Testis (tissue), 3 donors: ENCODE measurements around the gene STK33. TPM values are rescaled to one million over a fixed set of nuclear protein-coding genes. Genes with fewer than 3 reads are reported as not detected.

Experiments
- DNase-seq: peaks from one replicate; pipeline ENCODE4 v3.0.0-alpha.2; 2019
- H3K27ac ChIP-seq, 2 donors: fragments of 200-600 bp; sonication (generic); one replicate each; pipeline ENCODE4 v1.5.1; 2019
- H3K27me3 ChIP-seq: fragments of 200-600 bp; sonication (generic); one replicate; pipeline ENCODE4 v1.5.1; 2019
- H3K36me3 ChIP-seq: fragments of 200-600 bp; sonication (generic); one replicate; pipeline ENCODE4 v1.5.1; 2017; ENCODE audit warnings: low read depth; ENCODE audit errors: missing control alignments
- H3K4me1 ChIP-seq: fragments of 200-600 bp; sonication (generic); one replicate; pipeline ENCODE4 v1.5.1; 2019
- H3K4me3 ChIP-seq, 2 donors: fragments of 200-600 bp; sonication (generic); one replicate each; pipeline ENCODE4 v1.5.1; 2017 to 2019
- H3K9me3 ChIP-seq: fragments of 200-600 bp; sonication (generic); one replicate; pipeline ENCODE4 v1.5.1; 2017
- POLR2A ChIP-seq: fragments of 450-650 bp; IDR thresholded peaks from one replicate; pipeline ENCODE4 v1.6.1; 2017; ENCODE audit warnings: antibody characterized with exemption, mild to moderate bottlenecking, moderate library complexity
- WGBS, 2 donors: methylation state at CpG; one replicate each; pipeline ENCODE4 v1.1.5; 2018; 5-methylcytosine and 5-hydroxymethylcytosine counted together
- intact Hi-C: fragments of 100-400 bp; cut with DNase I; formaldehyde crosslinking; loops from one replicate; pipeline ENCODE4 v1.15.1; 2023; ENCODE audit warnings: low total_unique reads
- polyA plus RNA-seq: library from polyadenylated mRNA; stranded (reverse); fragments of 350-450 nt; fragmentation: Illumina TruSeq; extraction: RNeasy Lipid Tissue Mini Kit (QIAGEN cat#74804); gene quantifications from one replicate; pipeline ENCODE4 v1.2.3, GENCODE V29; 2014; ENCODE audit warnings: low read depth, low replicate concordance; ENCODE audit not compliant: insufficient read depth
- total RNA-seq, 2 donors: library from RNA; depleted of rRNA; stranded (reverse); fragments of >200 nt; gene quantifications; one replicate each; pipeline ENCODE4 v1.2.3, GENCODE V29; 2016
- TF ChIP-seq, protein P1 (sequence below), 3 experiments: fragments of 450-650 bp in 2 of 3; fragments of 200-600 bp in 1 of 3; sonication (generic) in 1 of 3; IDR thresholded peaks; one replicate each; pipeline ENCODE4 v1.5.1; 2016 to 2019; ENCODE audit warnings: antibody characterized with exemption in 3 of 3, mild to moderate bottlenecking in 2 of 3, moderate library complexity in 1 of 3

Gene STK33
- total and polyA plus RNA-seq, 3 donors from 2014 or later: 36.6 to 101 (median 49.9) TPM

DNA sequence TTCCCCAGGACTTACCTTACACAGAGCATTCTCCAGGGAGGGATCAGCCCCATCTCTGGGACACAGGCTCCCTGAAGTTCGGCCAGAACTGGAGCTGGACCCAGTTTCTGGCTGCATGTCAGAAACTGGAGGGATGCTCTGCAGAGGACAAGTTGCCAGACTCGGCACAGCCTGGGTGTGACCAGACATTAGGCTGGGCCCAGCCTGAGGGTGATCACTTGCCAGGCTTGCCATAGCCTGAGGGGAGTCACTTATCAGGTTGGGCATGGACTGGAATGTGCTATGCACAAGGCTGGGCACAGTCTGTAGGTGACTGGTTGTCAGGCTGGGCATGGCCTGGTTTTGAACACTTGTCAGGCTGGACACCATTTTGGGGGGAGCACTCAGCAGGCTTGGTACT lies 30.7 kb upstream of the STK33 start:
- H3K36me3 ChIP-seq: no peaks in the 10 kb centered on the region
- H3K4me3 ChIP-seq: no peak overlapping the region
- WGBS, 2 donors: 75 to 76% methylated on average over 1 to 2 of the region's 2 CpGs
- H3K27me3 ChIP-seq: no peaks in the 10 kb centered on the region
- no peaks in the 10 kb centered on the region for H3K9me3 ChIP-seq
- TF ChIP-seq, protein P1, sequence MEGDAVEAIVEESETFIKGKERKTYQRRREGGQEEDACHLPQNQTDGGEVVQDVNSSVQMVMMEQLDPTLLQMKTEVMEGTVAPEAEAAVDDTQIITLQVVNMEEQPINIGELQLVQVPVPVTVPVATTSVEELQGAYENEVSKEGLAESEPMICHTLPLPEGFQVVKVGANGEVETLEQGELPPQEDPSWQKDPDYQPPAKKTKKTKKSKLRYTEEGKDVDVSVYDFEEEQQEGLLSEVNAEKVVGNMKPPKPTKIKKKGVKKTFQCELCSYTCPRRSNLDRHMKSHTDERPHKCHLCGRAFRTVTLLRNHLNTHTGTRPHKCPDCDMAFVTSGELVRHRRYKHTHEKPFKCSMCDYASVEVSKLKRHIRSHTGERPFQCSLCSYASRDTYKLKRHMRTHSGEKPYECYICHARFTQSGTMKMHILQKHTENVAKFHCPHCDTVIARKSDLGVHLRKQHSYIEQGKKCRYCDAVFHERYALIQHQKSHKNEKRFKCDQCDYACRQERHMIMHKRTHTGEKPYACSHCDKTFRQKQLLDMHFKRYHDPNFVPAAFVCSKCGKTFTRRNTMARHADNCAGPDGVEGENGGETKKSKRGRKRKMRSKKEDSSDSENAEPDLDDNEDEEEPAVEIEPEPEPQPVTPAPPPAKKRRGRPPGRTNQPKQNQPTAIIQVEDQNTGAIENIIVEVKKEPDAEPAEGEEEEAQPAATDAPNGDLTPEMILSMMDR (IDR thresholded peaks at IDR 0.05): no peak
- TF ChIP-seq POLR2A: no peak
- no peaks in the 10 kb centered on the region for H3K4me1 ChIP-seq
- intact Hi-C loops: no loop called here
- DNase-seq: no peak
- H3K27ac ChIP-seq: no peak overlapping the region

DNA sequence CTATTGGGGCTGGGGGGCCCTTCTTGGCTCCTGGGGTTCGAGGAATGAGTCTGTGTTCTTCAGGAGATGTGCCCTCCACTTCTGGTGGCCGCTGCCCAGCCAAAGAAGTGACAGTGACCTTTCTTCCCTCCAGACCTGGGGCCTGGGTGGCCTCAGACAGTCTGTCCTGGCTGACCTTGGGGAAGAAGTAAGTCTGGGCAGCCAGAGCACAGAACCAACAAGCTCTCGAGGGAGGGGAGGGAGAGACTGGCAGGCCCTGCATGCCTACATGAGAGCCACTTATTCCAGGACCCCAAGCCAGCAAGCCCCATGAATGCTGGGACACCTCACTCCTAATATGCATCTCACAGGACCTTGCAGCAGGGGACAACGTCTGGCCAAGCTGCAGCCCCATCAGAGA lies 27.1 kb upstream of the STK33 start:
- H3K27ac ChIP-seq: no peak overlapping the region
- H3K9me3 ChIP-seq: no peaks in the 10 kb centered on the region
- H3K4me1 ChIP-seq: no peaks in the 10 kb centered on the region
- TF ChIP-seq POLR2A: no peak
- TF ChIP-seq, protein P1 (IDR thresholded peaks at IDR 0.05): no peak
- no peaks in the 10 kb centered on the region for H3K27me3 ChIP-seq
- WGBS, 2 donors: 50 to 71% methylated on average over 1 to 4 of the region's 4 CpGs
- no peaks in the 10 kb centered on the region for H3K36me3 ChIP-seq
- intact Hi-C loops: no loop called here
- no peak for DNase-seq
- no peak overlapping the region for H3K4me3 ChIP-seq

DNA sequence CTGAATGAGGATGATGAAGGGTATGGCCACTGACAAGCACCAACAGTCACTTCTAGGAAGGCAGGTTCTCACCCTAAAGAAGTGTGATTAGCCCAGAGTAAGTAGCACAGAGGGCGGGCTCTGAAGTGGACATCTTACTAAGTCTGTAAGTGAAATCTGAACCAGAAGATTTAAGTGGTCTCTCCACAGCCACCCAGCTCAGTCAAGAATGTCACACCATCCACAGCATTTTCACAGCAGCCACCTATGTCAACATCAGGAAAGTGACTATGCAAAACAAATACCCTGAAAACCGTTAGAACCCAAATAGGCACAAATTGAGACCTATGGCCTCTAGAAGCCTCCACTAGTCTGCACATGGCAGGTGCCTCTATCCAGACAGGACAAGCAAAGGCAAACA lies 23.0 kb upstream of the STK33 start:
- no peak overlapping the region for H3K27ac ChIP-seq
- TF ChIP-seq, protein P1 (IDR thresholded peaks at IDR 0.05): no peak
- TF ChIP-seq POLR2A: no peak
- H3K27me3 ChIP-seq: no peaks in the 10 kb centered on the region
- WGBS, 2 donors: 90 to 92% methylated on average over 2 of the region's 2 CpGs
- no peak overlapping the region for H3K4me3 ChIP-seq
- DNase-seq: no peak
- no peaks in the 10 kb centered on the region for H3K36me3 ChIP-seq
- no peaks in the 10 kb centered on the region for H3K9me3 ChIP-seq
- no peaks in the 10 kb centered on the region for H3K4me1 ChIP-seq
- intact Hi-C loops: no loop called here

DNA sequence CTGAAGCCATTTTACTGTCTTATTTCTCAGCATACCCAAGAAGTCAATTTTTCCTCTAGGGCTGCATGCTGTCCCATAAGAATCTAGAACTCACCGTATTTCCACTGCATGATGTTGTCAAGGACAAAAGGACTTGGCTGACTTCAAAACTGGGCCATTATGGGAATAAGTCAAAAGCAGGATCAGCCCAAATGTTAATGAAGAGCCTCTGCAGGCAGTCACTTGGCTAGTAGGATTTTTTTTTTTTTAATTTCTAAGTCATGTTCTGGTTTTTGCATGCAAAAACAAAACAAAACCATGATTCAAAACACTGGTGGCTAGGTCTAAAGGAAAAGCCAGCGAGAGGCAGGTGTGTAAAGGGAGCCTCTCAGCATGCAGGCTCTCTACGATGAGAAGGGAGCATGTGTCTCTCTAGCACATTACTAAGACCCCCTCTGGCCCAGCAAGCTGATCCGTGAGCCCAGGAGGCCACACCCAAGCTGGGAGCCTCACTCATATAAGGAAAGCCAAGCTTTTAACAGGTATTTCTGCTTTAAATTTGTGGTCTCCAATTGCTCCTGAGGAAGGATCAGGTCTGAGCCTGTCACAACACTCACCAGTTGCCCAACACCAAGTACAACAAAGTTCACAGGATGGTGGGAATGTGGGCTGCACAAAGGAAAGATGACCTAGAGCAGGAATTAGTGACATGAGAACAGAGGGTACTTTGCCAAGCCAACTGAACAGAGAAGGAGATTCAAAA lies 21.4 kb upstream of the STK33 start:
- intact Hi-C loops: no loop called here
- TF ChIP-seq POLR2A: no peak
- TF ChIP-seq, protein P1 (IDR thresholded peaks at IDR 0.05): no peak
- 73 to 80% methylated on average over 4 of the region's 4 CpGs for WGBS, 2 donors
- no peaks in the 10 kb centered on the region for H3K4me1 ChIP-seq
- H3K4me3 ChIP-seq: no peak overlapping the region
- H3K36me3 ChIP-seq: no peaks in the 10 kb centered on the region
- no peak overlapping the region for H3K27ac ChIP-seq
- H3K27me3 ChIP-seq: no peaks in the 10 kb centered on the region
- no peaks in the 10 kb centered on the region for H3K9me3 ChIP-seq
- no peak for DNase-seq

DNA sequence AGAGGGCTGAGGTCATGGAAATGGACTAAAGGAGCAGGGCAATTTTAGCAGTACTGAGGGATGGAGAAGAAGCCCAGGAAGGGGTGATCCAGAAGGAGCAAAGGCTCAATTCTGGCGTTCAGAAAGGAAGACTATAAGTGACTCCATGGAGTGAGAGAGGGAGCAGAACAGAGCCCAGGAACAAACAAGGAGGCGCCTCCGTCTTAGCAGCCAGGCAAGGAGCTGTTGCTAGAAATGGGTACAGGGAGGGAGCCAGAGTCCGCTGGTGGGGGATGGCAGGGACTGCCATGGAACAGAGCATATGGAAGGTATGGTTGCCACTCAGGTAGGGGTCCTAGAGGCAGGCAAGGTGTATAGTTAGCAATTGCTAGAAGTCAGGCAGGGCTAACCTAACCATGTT lies 20.5 kb upstream of the STK33 start:
- Histone ChIP-seq H3K27me3 (no peaks in the 10 kb centered on the region), H3K9me3 (no peaks in the 10 kb centered on the region), H3K36me3 (no peaks in the 10 kb centered on the region), H3K4me1 (no peaks in the 10 kb centered on the region), H3K27ac (no peak overlapping the region), H3K4me3 (no peak overlapping the region)
- DNase-seq: no peak
- intact Hi-C loops: no loop called here
- TF ChIP-seq, protein P1 (IDR thresholded peaks at IDR 0.05): no peak
- TF ChIP-seq POLR2A: no peak
- 93% methylated on average over 4 of the region's 4 CpGs for WGBS, 2 donors
